ENCODE results near the gene ARHGAP31. TPM values are rescaled to one million over a fixed set of nuclear protein-coding genes. Genes with fewer than 3 reads are reported as not detected.

ARHGAP31 gene
- total and polyA plus RNA-seq, 2 experiments from 2014 or later, result 8.1 to 15.3 TPM

- no peaks in the 10 kb centered on the region for H3K36me3 ChIP-seq (ENCODE audit: low read depth)
- H3K9me2 ChIP-seq (ENCODE audit: insufficient read depth), result no peaks in the 10 kb centered on the region
- H3K9ac ChIP-seq, result no peak overlapping the region
- WGBS, 2 experiments (ENCODE audit: low coverage in 1 of 2, low lambda C conversion rate in 2 of 2, missing lambda C conversion rate in 2 of 2), result 85% methylated on average over 2 of the region's 2 CpGs; no CpG with 5 or more reads in 1 of the 2 experiments
- DNase-seq, result no peak
- TF ChIP-seq EZH2 (IDR thresholded peaks at IDR 0.05; ENCODE audit: insufficient read depth, poor library complexity, severe bottlenecking), result no peak
- no peak for TF ChIP-seq EZH2phosphoT487 (IDR thresholded peaks at IDR 0.05; ENCODE audit: insufficient read depth, low read depth)
- H2AFZ ChIP-seq, result no peak overlapping the region
- no peaks in the 10 kb centered on the region for H3K79me2 ChIP-seq (ENCODE audit: insufficient read depth)
- H3K4me2 ChIP-seq (ENCODE audit: unreplicated experiment), result no peak overlapping the region
- H4K20me1 ChIP-seq (ENCODE audit: insufficient read depth), result no peaks in the 10 kb centered on the region
- no peak overlapping the region for H3K4me3 ChIP-seq
- in situ Hi-C loops (cut with MboI), result no loop called here
- H3F3A ChIP-seq (ENCODE audit: insufficient read depth), result no peaks in the 10 kb centered on the region; the same call in 1 of the 2 replicates
- peaks cover 3% of the 10 kb centered on the region for H3K9me3 ChIP-seq (ENCODE audit: low read depth)
- H3K27me3 ChIP-seq (replicated peaks; ENCODE audit: insufficient read depth), result no peaks in the 10 kb centered on the region
- H3K4me1 ChIP-seq (ENCODE audit: insufficient read depth), result peaks cover 5% of the 10 kb centered on the region; the same call in 1 of the 2 replicates
- no peak overlapping the region for H3K27ac ChIP-seq
Observed at GRCh38 chr3:119289404-119289770, 4.8 kb upstream of the ARHGAP31 start.

GRCh38 chr3:119290613-119291012 is 3.6 kb upstream of the ARHGAP31 start:
- Histone ChIP-seq H3F3A (ENCODE audit: insufficient read depth) (no peaks in the 10 kb centered on the region; the same call in 1 of the 2 replicates), H3K4me2 (ENCODE audit: unreplicated experiment) (no peak overlapping the region), H3K9me2 (ENCODE audit: insufficient read depth) (no peaks in the 10 kb centered on the region), H3K79me2 (ENCODE audit: insufficient read depth) (peaks cover 9% of the 10 kb centered on the region), H3K36me3 (ENCODE audit: low read depth) (no peaks in the 10 kb centered on the region), H3K9ac (no peak overlapping the region), H3K27me3 (replicated peaks; ENCODE audit: insufficient read depth) (no peaks in the 10 kb centered on the region), H4K20me1 (ENCODE audit: insufficient read depth) (no peaks in the 10 kb centered on the region), H3K4me3 (no peak overlapping the region), H3K9me3 (ENCODE audit: low read depth) (peaks cover 3% of the 10 kb centered on the region), H3K27ac (no peak overlapping the region), H2AFZ (no peak overlapping the region), H3K4me1 (ENCODE audit: insufficient read depth) (peaks cover 5% of the 10 kb centered on the region; the same call in 1 of the 2 replicates)
- no peak for DNase-seq
- no peak for TF ChIP-seq EZH2 (IDR thresholded peaks at IDR 0.05; ENCODE audit: insufficient read depth, poor library complexity, severe bottlenecking)
- in situ Hi-C loops (cut with MboI), result no loop called here

GRCh38 chr3:119291062-119291700 is 3.0 kb upstream of the ARHGAP31 start:
- H3K4me2 ChIP-seq (ENCODE audit: unreplicated experiment), result no peak overlapping the region
- no peak for TF ChIP-seq EZH2phosphoT487 (IDR thresholded peaks at IDR 0.05; ENCODE audit: insufficient read depth, low read depth)
- no peak for TF ChIP-seq EZH2 (IDR thresholded peaks at IDR 0.05; ENCODE audit: insufficient read depth, poor library complexity, severe bottlenecking)
- 82 to 85% methylated on average over 7 of the region's 7 CpGs for WGBS, 2 experiments (ENCODE audit: low coverage in 1 of 2, low lambda C conversion rate in 2 of 2, missing lambda C conversion rate in 2 of 2)

GRCh38 chr3:119292666-119293065 is 1.5 kb upstream of the ARHGAP31 start:
- no peaks in the 10 kb centered on the region for H3K27me3 ChIP-seq (replicated peaks; ENCODE audit: insufficient read depth)
- no peak overlapping the region for H3K4me2 ChIP-seq (ENCODE audit: unreplicated experiment)
- H4K20me1 ChIP-seq (ENCODE audit: insufficient read depth), result no peaks in the 10 kb centered on the region
- no peak for DNase-seq
- peaks cover 29% of the 10 kb centered on the region for H3K79me2 ChIP-seq (ENCODE audit: insufficient read depth)
- H3K9me2 ChIP-seq (ENCODE audit: insufficient read depth), result no peaks in the 10 kb centered on the region
- no peak overlapping the region for H2AFZ ChIP-seq
- no peaks in the 10 kb centered on the region for H3K9me3 ChIP-seq (ENCODE audit: low read depth)
- 93 to 97% methylated on average over 4 of the region's 4 CpGs for WGBS, 2 experiments (ENCODE audit: low coverage in 1 of 2, low lambda C conversion rate in 2 of 2, missing lambda C conversion rate in 2 of 2)
- no peak for TF ChIP-seq EZH2phosphoT487 (IDR thresholded peaks at IDR 0.05; ENCODE audit: insufficient read depth, low read depth)
- no peak for TF ChIP-seq EZH2 (IDR thresholded peaks at IDR 0.05; ENCODE audit: insufficient read depth, poor library complexity, severe bottlenecking)
- H3K36me3 ChIP-seq (ENCODE audit: low read depth), result no peaks in the 10 kb centered on the region
- H3K4me1 ChIP-seq (ENCODE audit: insufficient read depth), result peaks cover 21% of the 10 kb centered on the region
- H3K27ac ChIP-seq, result no peak overlapping the region
- in situ Hi-C loops (cut with MboI), result no loop called here
- H3K4me3 ChIP-seq, result no peak overlapping the region
- no peak overlapping the region for H3K9ac ChIP-seq
- peaks cover 9% of the 10 kb centered on the region for H3F3A ChIP-seq (ENCODE audit: insufficient read depth)

More at GRCh38 chr3:119291062-119291700, 3.0 kb upstream of the ARHGAP31 start:
- H4K20me1 ChIP-seq (ENCODE audit: insufficient read depth), result no peaks in the 10 kb centered on the region
- peaks cover 5% of the 10 kb centered on the region for H3F3A ChIP-seq (ENCODE audit: insufficient read depth)
- no peaks in the 10 kb centered on the region for H3K9me2 ChIP-seq (ENCODE audit: insufficient read depth)
- peaks cover 3% of the 10 kb centered on the region for H3K9me3 ChIP-seq (ENCODE audit: low read depth)
- in situ Hi-C loops (cut with MboI), result no loop called here
- H3K4me1 ChIP-seq (ENCODE audit: insufficient read depth), result peaks cover 6% of the 10 kb centered on the region
- no peak overlapping the region for H3K9ac ChIP-seq
- no peak overlapping the region for H2AFZ ChIP-seq
- peaks cover 15% of the 10 kb centered on the region for H3K79me2 ChIP-seq (ENCODE audit: insufficient read depth)
- no peaks in the 10 kb centered on the region for H3K36me3 ChIP-seq (ENCODE audit: low read depth)
- H3K4me3 ChIP-seq, result no peak overlapping the region
- H3K27me3 ChIP-seq (replicated peaks; ENCODE audit: insufficient read depth), result no peaks in the 10 kb centered on the region
- H3K27ac ChIP-seq, result no peak overlapping the region
- DNase-seq, result no peak

Data from GM23248 (cell line).